GM23338 (cell line): ENCODE data around the gene PKN3. TPM values are rescaled to one million over a fixed set of nuclear protein-coding genes. Genes with fewer than 3 reads are reported as not detected.

Experiments
- ATAC-seq: fragments of 200-7000 bp; cut with Tn5 transposase; 3 replicates; pipeline ENCODE4 v1.9.1; 2020
- DNase-seq: peaks from one replicate; pipeline ENCODE4 v3.0.0-alpha.2; 2015; ENCODE audit warnings: low spot score
- H2AFZ ChIP-seq: fragments of 200-600 bp; sonication (generic); 2 replicates; pipeline ENCODE4 v1.8.0; 2016; ENCODE audit warnings: antibody characterized with exemption, mild to moderate bottlenecking, moderate library complexity
- H3F3A ChIP-seq: fragments of 200-600 bp; sonication (generic); replicated peaks from 2 replicates; pipeline ENCODE4 v1.8.0; 2017; ENCODE audit warnings: antibody characterized with exemption, mixed run types, low read depth
- H3K27ac ChIP-seq: fragments of 200-600 bp; sonication (generic); 2 replicates; pipeline ENCODE4 v1.6.1; 2016; ENCODE audit warnings: low read depth
- H3K27me3 ChIP-seq: fragments of 200-600 bp; sonication (generic); 2 replicates; pipeline ENCODE4 v1.8.0; 2016; ENCODE audit warnings: mild to moderate bottlenecking, mixed run types, moderate library complexity; ENCODE audit not compliant: insufficient read depth
- H3K36me3 ChIP-seq: fragments of 200-600 bp; sonication (generic); 2 replicates; pipeline ENCODE4 v1.8.0; 2016; ENCODE audit warnings: mild to moderate bottlenecking; ENCODE audit not compliant: insufficient read depth
- H3K4me1 ChIP-seq: fragments of 200-600 bp; sonication (generic); 2 replicates; pipeline ENCODE4 v1.8.0; 2016; ENCODE audit warnings: mild to moderate bottlenecking, moderate library complexity; ENCODE audit not compliant: insufficient read depth
- H3K4me2 ChIP-seq: fragments of 200-600 bp; sonication (generic); 2 replicates; pipeline ENCODE4 v1.7.1; 2017; ENCODE audit warnings: mixed run types
- H3K4me3 ChIP-seq: fragments of 200-600 bp; sonication (generic); 2 replicates; pipeline ENCODE4 v1.6.1; 2016; ENCODE audit warnings: mixed run types
- H3K79me2 ChIP-seq: fragments of 200-600 bp; sonication (generic); replicated peaks from 2 replicates; pipeline ENCODE4 v1.8.0; 2017; ENCODE audit warnings: mild to moderate bottlenecking; ENCODE audit not compliant: insufficient read depth
- H3K9me2 ChIP-seq: fragments of 200-600 bp; sonication (generic); 2 replicates; pipeline ENCODE4 v1.8.0; 2017; ENCODE audit not compliant: insufficient read depth
- H4K20me1 ChIP-seq: fragments of 200-600 bp; sonication (generic); replicated peaks from 2 replicates; pipeline ENCODE4 v1.8.0; 2017; ENCODE audit warnings: mild to moderate bottlenecking; ENCODE audit not compliant: insufficient read depth
- H3K27ac Mint-ChIP-seq: 2 replicates; pipeline ENCODE4 v1.8.0; 2020; ENCODE audit warnings: inconsistent platforms, mild to moderate bottlenecking, moderate library complexity, mixed read lengths
- H3K27me3 Mint-ChIP-seq: 3 replicates; pipeline ENCODE4 v1.8.0; 2022; ENCODE audit warnings: low read depth, mild to moderate bottlenecking, moderate library complexity, mixed read lengths, inconsistent platforms; ENCODE audit not compliant: insufficient read depth, poor library complexity
- H3K36me3 Mint-ChIP-seq: 3 replicates; pipeline ENCODE4 v1.8.0; 2021; ENCODE audit warnings: low read depth, mild to moderate bottlenecking, inconsistent platforms, moderate library complexity, mixed read lengths
- H3K4me1 Mint-ChIP-seq: 3 replicates; pipeline ENCODE4 v1.8.0; 2020; ENCODE audit warnings: mild to moderate bottlenecking, inconsistent platforms, mixed read lengths
- H3K4me3 Mint-ChIP-seq: 3 replicates; pipeline ENCODE4 v1.8.0; 2021; ENCODE audit warnings: moderate library complexity, mild to moderate bottlenecking, inconsistent platforms, mixed read lengths
- H3K9me3 Mint-ChIP-seq: 3 replicates; pipeline ENCODE4 v1.8.0; 2020; ENCODE audit warnings: moderate library complexity, mild to moderate bottlenecking, inconsistent platforms, mixed read lengths
- CREB1 ChIP-seq: fragments of 250-450 bp; sonication (Bioruptor Pico); IDR thresholded peaks from 2 replicates; pipeline ENCODE4 v1.5.0; 2020; ENCODE audit warnings: low read depth, mild to moderate bottlenecking, moderate library complexity
- CTCF ChIP-seq, 2 experiments: fragments of 200-600 bp in 1 of 2; sonication (generic) in 1 of 2; conservative IDR thresholded peaks; 2 replicates each; pipeline versions ENCODE4 v1.5.1 to v1.6.1; 2016 to 2017; ENCODE audit warnings: antibody characterized with exemption in 2 of 2, low read depth in 2 of 2, mild to moderate bottlenecking in 2 of 2, moderate library complexity in 1 of 2
- ETS1 ChIP-seq: IDR thresholded peaks from 2 replicates; pipeline ENCODE4 v1.6.1; 2016; ENCODE audit warnings: antibody characterized with exemption
- EZH2 ChIP-seq: fragments of 200-600 bp; sonication (generic); IDR thresholded peaks from one replicate; pipeline ENCODE4 v1.8.0; 2017; ENCODE audit warnings: antibody characterized with exemption, mild to moderate bottlenecking, low read depth; ENCODE audit not compliant: unreplicated experiment
- EZH2phosphoT487 ChIP-seq: fragments of 200-600 bp; sonication (generic); IDR thresholded peaks from one replicate; pipeline ENCODE4 v1.8.1; 2018; ENCODE audit warnings: antibody characterized with exemption; ENCODE audit not compliant: unreplicated experiment
- JUNB ChIP-seq: IDR thresholded peaks from one replicate; pipeline ENCODE4 v1.6.1; 2016; ENCODE audit warnings: antibody characterized with exemption; ENCODE audit not compliant: unreplicated experiment
- POLR2AphosphoS5 ChIP-seq: IDR thresholded peaks from 2 replicates; pipeline ENCODE4 v1.6.1; 2016; ENCODE audit warnings: antibody characterized with exemption, low read depth
- REST ChIP-seq: IDR thresholded peaks from one replicate; pipeline ENCODE4 v1.6.1; 2018; ENCODE audit warnings: antibody characterized with exemption; ENCODE audit not compliant: unreplicated experiment
- STAT1 ChIP-seq: IDR thresholded peaks from one replicate; pipeline ENCODE4 v1.6.1; 2016; ENCODE audit warnings: antibody characterized with exemption; ENCODE audit not compliant: unreplicated experiment
- ZNF114 ChIP-seq: fragments of 250-450 bp; sonication (Bioruptor Pico); IDR thresholded peaks from 2 replicates; pipeline ENCODE4 v1.5.0; 2020; ENCODE audit warnings: mild to moderate bottlenecking, moderate library complexity
- ZNF331 ChIP-seq: fragments of 250-450 bp; sonication (Bioruptor Pico); IDR thresholded peaks from 2 replicates; pipeline ENCODE4 v1.5.0; 2020; ENCODE audit warnings: low read depth, mild to moderate bottlenecking, moderate library complexity
- ZNF462 ChIP-seq: fragments of 250-450 bp; sonication (Bioruptor Pico); IDR thresholded peaks from 2 replicates; pipeline ENCODE4 v1.5.0; 2020; ENCODE audit warnings: mild to moderate bottlenecking, moderate library complexity
- polyA plus RNA-seq: library from polyadenylated mRNA; unstranded; fragments of >200 nt; fragmentation: Nextera tagmentation; extraction: Ambion mirVana; gene quantifications from 2 replicates; pipeline ENCODE4 v1.2.1, GENCODE V29; 2016
- total RNA-seq: library from RNA; depleted of rRNA; stranded (reverse); fragments of >200 nt; shearing (Covaris generic); gene quantifications from 2 replicates; pipeline ENCODE4 v1.2.3, GENCODE V29; 2014

The PKN3 gene
- total and polyA plus RNA-seq, 2 experiments from 2014 or later: 6.2 to 17.7 TPM

GRCh38 chr9:128654481-128654880 lies 47.8 kb upstream of the PKN3 start:
- H3K27ac ChIP-seq: no peak overlapping the region
- H2AFZ ChIP-seq: no peak overlapping the region
- Mint-ChIP-seq H3K9me3 (no peaks in the 10 kb centered on the region), H3K4me1 (peaks cover 4% of the 10 kb centered on the region; the same call in 1 of the 3 replicates), H3K27ac (no peak overlapping the region), H3K4me3 (peak overlapping the region; percentile 4; the same call in 2 of the 3 replicates), H3K36me3 (peaks cover 3% of the 10 kb centered on the region; the same call in 1 of the 3 replicates), H3K27me3 (peaks cover 7% of the 10 kb centered on the region)
- H3K4me3 ChIP-seq: no peak overlapping the region
- no peaks in the 10 kb centered on the region for H3K27me3 ChIP-seq
- TF ChIP-seq JUNB (no peak), REST (no peak), EZH2 (no peak), CREB1 (no peak), CTCF (conservative IDR thresholded peaks at IDR 0.05; ENCODE audit: low read depth in 2 of 2) (no peak), ETS1 (no peak), ZNF114 (CRISPR knock-in tag) (no peak), ZNF331 (CRISPR knock-in tag) (no peak), STAT1 (no peak), EZH2phosphoT487 (no peak), POLR2AphosphoS5 (no peak), ZNF462 (CRISPR knock-in tag) (no peak)
- no peak for ATAC-seq
- no peak for DNase-seq
- no peaks in the 10 kb centered on the region for H3K9me2 ChIP-seq
- H3K4me1 ChIP-seq: no peaks in the 10 kb centered on the region
- H4K20me1 ChIP-seq: no peaks in the 10 kb centered on the region
- H3F3A ChIP-seq: peaks cover 11% of the 10 kb centered on the region
- H3K79me2 ChIP-seq: no peaks in the 10 kb centered on the region; the same call in 1 of the 2 replicates
- no peak overlapping the region for H3K4me2 ChIP-seq
- no peaks in the 10 kb centered on the region for H3K36me3 ChIP-seq
